Measurements from ENCODE around the gene ZCWPW1.

Gene ZCWPW1

DNA sequence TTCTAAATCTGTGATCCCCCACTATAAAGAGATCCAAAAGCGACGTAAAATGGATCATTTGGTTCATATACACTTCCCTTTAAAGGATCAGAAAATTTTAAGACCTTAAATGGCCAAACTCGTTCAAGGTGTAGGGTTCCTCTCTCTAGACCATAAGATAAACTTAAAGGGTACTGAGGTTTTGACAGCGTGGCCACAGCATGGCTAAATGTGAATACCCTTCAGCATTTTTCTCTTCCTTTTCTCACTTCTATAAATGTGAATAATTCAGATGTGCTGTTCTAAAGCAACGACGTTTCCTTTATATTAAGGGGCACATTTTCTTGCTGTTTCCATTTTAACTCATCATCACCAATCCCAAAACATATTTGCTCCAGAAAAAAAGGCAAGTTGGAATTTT, 5.2 kb downstream of the ZCWPW1 start:
- Histone ChIP-seq H3K9me2 (replicated peaks; ENCODE audit: insufficient read depth, low read length) (no peaks in the 10 kb centered on the region), H3K9me3 (ENCODE audit: insufficient read depth, low read length) (no peaks in the 10 kb centered on the region), H3F3A (ENCODE audit: insufficient read depth) (peaks cover 21% of the 10 kb centered on the region), H3K27me3 (ENCODE audit: low read length) (no peaks in the 10 kb centered on the region), H4K20me1 (ENCODE audit: low read depth, low read length) (no peaks in the 10 kb centered on the region), H3K79me2 (ENCODE audit: insufficient read depth, low read length) (no peaks in the 10 kb centered on the region), H3K36me3 (ENCODE audit: low read length) (no peaks in the 10 kb centered on the region), H3K4me2 (ENCODE audit: low read depth, low read length, poor library complexity, severe bottlenecking) (no peak overlapping the region), H3K27ac (ENCODE audit: low read depth, low read length) (no peak overlapping the region), H3K9ac (ENCODE audit: low read length) (no peak overlapping the region), H2AFZ (ENCODE audit: low read depth, low read length, severe bottlenecking) (no peak overlapping the region), H3K4me3 (ENCODE audit: insufficient read depth, low read length, poor library complexity, severe bottlenecking) (no peak overlapping the region)
- no peak for TF ChIP-seq EZH2phosphoT487 (conservative IDR thresholded peaks at IDR 0.05; ENCODE audit: low read length)

GRCh38 chr7:100419660-100420226, 8.8 kb downstream of the ZCWPW1 start:
- H4K20me1 ChIP-seq (ENCODE audit: low read depth, low read length): no peaks in the 10 kb centered on the region
- H3K4me2 ChIP-seq (ENCODE audit: low read depth, low read length, poor library complexity, severe bottlenecking): no peak overlapping the region
- H2AFZ ChIP-seq (ENCODE audit: low read depth, low read length, severe bottlenecking): no peak overlapping the region
- H3K27me3 ChIP-seq (ENCODE audit: low read length): no peaks in the 10 kb centered on the region
- no peaks in the 10 kb centered on the region for H3K79me2 ChIP-seq (ENCODE audit: insufficient read depth, low read length)
- no peak overlapping the region for H3K9ac ChIP-seq (ENCODE audit: low read length)
- no peak overlapping the region for H3K4me3 ChIP-seq (ENCODE audit: insufficient read depth, low read length, poor library complexity, severe bottlenecking)
- H3K9me2 ChIP-seq (replicated peaks; ENCODE audit: insufficient read depth, low read length): no peaks in the 10 kb centered on the region
- no peaks in the 10 kb centered on the region for H3K36me3 ChIP-seq (ENCODE audit: low read length)
- TF ChIP-seq EZH2phosphoT487 (conservative IDR thresholded peaks at IDR 0.05; ENCODE audit: low read length): no peak
- TF ChIP-seq, protein P1, sequence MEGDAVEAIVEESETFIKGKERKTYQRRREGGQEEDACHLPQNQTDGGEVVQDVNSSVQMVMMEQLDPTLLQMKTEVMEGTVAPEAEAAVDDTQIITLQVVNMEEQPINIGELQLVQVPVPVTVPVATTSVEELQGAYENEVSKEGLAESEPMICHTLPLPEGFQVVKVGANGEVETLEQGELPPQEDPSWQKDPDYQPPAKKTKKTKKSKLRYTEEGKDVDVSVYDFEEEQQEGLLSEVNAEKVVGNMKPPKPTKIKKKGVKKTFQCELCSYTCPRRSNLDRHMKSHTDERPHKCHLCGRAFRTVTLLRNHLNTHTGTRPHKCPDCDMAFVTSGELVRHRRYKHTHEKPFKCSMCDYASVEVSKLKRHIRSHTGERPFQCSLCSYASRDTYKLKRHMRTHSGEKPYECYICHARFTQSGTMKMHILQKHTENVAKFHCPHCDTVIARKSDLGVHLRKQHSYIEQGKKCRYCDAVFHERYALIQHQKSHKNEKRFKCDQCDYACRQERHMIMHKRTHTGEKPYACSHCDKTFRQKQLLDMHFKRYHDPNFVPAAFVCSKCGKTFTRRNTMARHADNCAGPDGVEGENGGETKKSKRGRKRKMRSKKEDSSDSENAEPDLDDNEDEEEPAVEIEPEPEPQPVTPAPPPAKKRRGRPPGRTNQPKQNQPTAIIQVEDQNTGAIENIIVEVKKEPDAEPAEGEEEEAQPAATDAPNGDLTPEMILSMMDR (IDR thresholded peaks at IDR 0.05; ENCODE audit: insufficient read depth, low read length, poor library complexity, severe bottlenecking): no peak
- H3K9me3 ChIP-seq (ENCODE audit: insufficient read depth, low read length): no peaks in the 10 kb centered on the region
- H3K27ac ChIP-seq (ENCODE audit: low read depth, low read length): no peak overlapping the region
- H3F3A ChIP-seq (ENCODE audit: insufficient read depth): peaks cover 1% of the 10 kb centered on the region

GRCh38 chr7:100418930-100419659, 9.4 kb downstream of the ZCWPW1 start:
- Histone ChIP-seq H3K4me3 (ENCODE audit: insufficient read depth, low read length, poor library complexity, severe bottlenecking) (no peak overlapping the region), H3K36me3 (ENCODE audit: low read length) (no peaks in the 10 kb centered on the region), H2AFZ (ENCODE audit: low read depth, low read length, severe bottlenecking) (no peak overlapping the region), H4K20me1 (ENCODE audit: low read depth, low read length) (no peaks in the 10 kb centered on the region), H3K9me3 (ENCODE audit: insufficient read depth, low read length) (no peaks in the 10 kb centered on the region), H3K79me2 (ENCODE audit: insufficient read depth, low read length) (no peaks in the 10 kb centered on the region), H3K27ac (ENCODE audit: low read depth, low read length) (no peak overlapping the region), H3K9ac (ENCODE audit: low read length) (no peak overlapping the region), H3F3A (ENCODE audit: insufficient read depth) (no peaks in the 10 kb centered on the region; the same call in 1 of the 2 replicates), H3K9me2 (replicated peaks; ENCODE audit: insufficient read depth, low read length) (no peaks in the 10 kb centered on the region), H3K4me2 (ENCODE audit: low read depth, low read length, poor library complexity, severe bottlenecking) (no peak overlapping the region), H3K27me3 (ENCODE audit: low read length) (no peaks in the 10 kb centered on the region)
- no peak for TF ChIP-seq EZH2phosphoT487 (conservative IDR thresholded peaks at IDR 0.05; ENCODE audit: low read length)
- TF ChIP-seq, protein P1 (IDR thresholded peaks at IDR 0.05; ENCODE audit: insufficient read depth, low read length, poor library complexity, severe bottlenecking): no peak

DNA sequence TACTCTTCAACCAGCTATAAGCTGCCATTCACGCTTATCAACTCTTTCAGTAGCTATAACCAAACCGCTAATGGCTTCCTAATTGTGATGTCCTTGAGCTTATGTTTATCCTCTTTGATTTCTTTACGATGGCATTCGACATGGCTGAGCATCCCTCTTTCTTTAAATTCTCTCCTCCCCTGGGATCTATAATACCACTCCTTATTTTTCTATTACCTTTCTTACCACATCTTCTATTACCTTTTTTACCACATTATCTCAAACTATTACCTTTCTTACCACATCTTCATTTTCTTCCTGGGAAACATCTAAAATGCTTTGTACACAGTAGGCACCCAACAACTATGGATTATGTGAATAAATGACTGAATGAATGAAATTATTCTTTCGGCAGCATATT, 13.1 kb downstream of the ZCWPW1 start:
- H3K79me2 ChIP-seq (ENCODE audit: insufficient read depth, low read length): no peaks in the 10 kb centered on the region
- no peaks in the 10 kb centered on the region for H4K20me1 ChIP-seq (ENCODE audit: low read depth, low read length)
- H3K4me3 ChIP-seq (ENCODE audit: insufficient read depth, low read length, poor library complexity, severe bottlenecking): no peak overlapping the region
- no peaks in the 10 kb centered on the region for H3K9me2 ChIP-seq (replicated peaks; ENCODE audit: insufficient read depth, low read length)
- H3K36me3 ChIP-seq (ENCODE audit: low read length): no peaks in the 10 kb centered on the region
- 0 out of 2 replicates have a peak, but pooled peaks cover 2% of the 10 kb centered on the region for H3K27me3 ChIP-seq (ENCODE audit: low read length)
- H3K27ac ChIP-seq (ENCODE audit: low read depth, low read length): no peak overlapping the region
- H2AFZ ChIP-seq (ENCODE audit: low read depth, low read length, severe bottlenecking): no peak overlapping the region
- no peaks in the 10 kb centered on the region for H3K9me3 ChIP-seq (ENCODE audit: insufficient read depth, low read length)
- TF ChIP-seq EZH2phosphoT487 (conservative IDR thresholded peaks at IDR 0.05; ENCODE audit: low read length): no peak
- TF ChIP-seq, protein P1 (IDR thresholded peaks at IDR 0.05; ENCODE audit: insufficient read depth, low read length, poor library complexity, severe bottlenecking): no peak
- no peaks in the 10 kb centered on the region; the same call in 1 of the 2 replicates for H3F3A ChIP-seq (ENCODE audit: insufficient read depth)
- H3K4me2 ChIP-seq (ENCODE audit: low read depth, low read length, poor library complexity, severe bottlenecking): no peak overlapping the region
- H3K9ac ChIP-seq (ENCODE audit: low read length): no peak overlapping the region
